Measurements from ENCODE around the gene CLASRP. TPM values are rescaled to one million over a fixed set of nuclear protein-coding genes. Genes with fewer than 3 reads are reported as not detected.

CLASRP gene
- total RNA-seq, 1 donor from 2014 or later = 172 TPM

DNA sequence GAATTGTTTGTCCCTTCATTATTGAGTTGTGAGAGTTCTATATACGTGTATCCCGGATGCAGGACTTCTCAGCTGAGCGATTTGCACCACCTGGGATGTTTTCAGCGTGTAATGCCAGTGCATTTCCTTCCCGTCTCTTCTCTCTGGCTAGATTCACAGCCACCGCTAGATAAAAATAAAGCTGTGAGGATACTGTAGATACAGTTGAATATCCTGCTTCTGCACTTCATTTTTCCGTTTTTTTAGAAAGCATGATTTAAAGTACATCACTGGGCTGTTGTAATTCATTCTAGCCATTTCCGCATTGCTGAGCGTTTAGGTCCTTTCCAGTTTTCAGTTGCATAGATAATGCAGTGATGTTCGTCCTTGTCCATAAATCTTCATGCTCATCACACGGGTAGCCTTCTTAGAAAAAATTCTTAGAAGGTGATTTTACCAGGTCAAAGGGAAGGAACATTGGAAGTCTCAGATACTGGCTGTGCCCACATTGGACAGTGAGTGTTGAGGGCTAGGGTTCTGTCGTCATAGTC lies 68.8 kb downstream of the CLASRP start:
- H3K36me3 Mint-ChIP-seq (ENCODE audit: low read depth) = no peaks in the 10 kb centered on the region
- H3K27ac Mint-ChIP-seq = peak overlapping the region; percentile 30
- peaks cover 73% of the 10 kb centered on the region for H3K4me1 Mint-ChIP-seq
- intact Hi-C loops (cut with micrococcal nuclease) = no loop called here
- no peaks in the 10 kb centered on the region for H3K27me3 Mint-ChIP-seq
- H3K9me3 Mint-ChIP-seq = no peaks in the 10 kb centered on the region
- ATAC-seq (ENCODE audit: low read depth) (no peak), DNase-seq (no peak)
- POLR2A ChIA-PET = interaction anchor here (0.6 kb wide), 2 partner anchors 84 to 569 kb away, joined by 4 to 14 read pairs; no protein-coding TSS in a partner anchor
- TF ChIP-seq, protein P1, sequence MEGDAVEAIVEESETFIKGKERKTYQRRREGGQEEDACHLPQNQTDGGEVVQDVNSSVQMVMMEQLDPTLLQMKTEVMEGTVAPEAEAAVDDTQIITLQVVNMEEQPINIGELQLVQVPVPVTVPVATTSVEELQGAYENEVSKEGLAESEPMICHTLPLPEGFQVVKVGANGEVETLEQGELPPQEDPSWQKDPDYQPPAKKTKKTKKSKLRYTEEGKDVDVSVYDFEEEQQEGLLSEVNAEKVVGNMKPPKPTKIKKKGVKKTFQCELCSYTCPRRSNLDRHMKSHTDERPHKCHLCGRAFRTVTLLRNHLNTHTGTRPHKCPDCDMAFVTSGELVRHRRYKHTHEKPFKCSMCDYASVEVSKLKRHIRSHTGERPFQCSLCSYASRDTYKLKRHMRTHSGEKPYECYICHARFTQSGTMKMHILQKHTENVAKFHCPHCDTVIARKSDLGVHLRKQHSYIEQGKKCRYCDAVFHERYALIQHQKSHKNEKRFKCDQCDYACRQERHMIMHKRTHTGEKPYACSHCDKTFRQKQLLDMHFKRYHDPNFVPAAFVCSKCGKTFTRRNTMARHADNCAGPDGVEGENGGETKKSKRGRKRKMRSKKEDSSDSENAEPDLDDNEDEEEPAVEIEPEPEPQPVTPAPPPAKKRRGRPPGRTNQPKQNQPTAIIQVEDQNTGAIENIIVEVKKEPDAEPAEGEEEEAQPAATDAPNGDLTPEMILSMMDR (IDR thresholded peaks at IDR 0.05) = no peak
- CTCF ChIA-PET = no interaction called here
- no peak overlapping the region for H3K4me3 Mint-ChIP-seq

DNA sequence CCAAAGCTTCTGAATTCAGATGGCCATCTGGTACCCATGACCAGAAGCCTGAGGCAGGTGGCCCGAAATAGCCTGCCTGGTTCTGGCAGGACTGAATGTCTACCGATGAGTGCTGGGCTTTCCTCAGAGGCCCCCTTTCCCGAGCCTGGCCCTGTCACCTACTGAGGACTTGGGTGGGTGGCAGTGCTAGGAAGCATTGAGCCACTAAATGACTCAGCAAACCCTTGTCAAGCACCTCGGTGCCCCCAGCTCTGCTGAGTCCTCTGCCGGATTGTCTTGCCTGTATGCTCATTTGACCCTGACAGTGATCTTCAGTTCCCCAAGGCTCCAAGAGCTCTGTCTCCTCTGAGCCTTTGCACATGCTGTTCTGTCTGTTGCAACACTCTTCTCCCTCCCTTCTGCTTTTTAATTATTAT lies 72.0 kb downstream of the CLASRP start:
- H3K36me3 Mint-ChIP-seq (ENCODE audit: low read depth) = no peaks in the 10 kb centered on the region
- H3K4me1 Mint-ChIP-seq = peaks cover 60% of the 10 kb centered on the region
- no peaks in the 10 kb centered on the region for H3K9me3 Mint-ChIP-seq
- TF ChIP-seq, protein P1 (IDR thresholded peaks at IDR 0.05) = no peak
- intact Hi-C loops (cut with micrococcal nuclease) = no loop called here
- H3K27me3 Mint-ChIP-seq = no peaks in the 10 kb centered on the region
- POLR2A ChIA-PET = interaction anchor here (1.2 kb wide), 2 partner anchors 18 to 19 kb away, joined by 3 read pairs; no protein-coding TSS in a partner anchor
- no peak overlapping the region for H3K4me3 Mint-ChIP-seq
- CTCF ChIA-PET = no interaction called here
- ATAC-seq (ENCODE audit: low read depth) (peak; percentile 54), DNase-seq (no peak)
- no peak overlapping the region for H3K27ac Mint-ChIP-seq

DNA sequence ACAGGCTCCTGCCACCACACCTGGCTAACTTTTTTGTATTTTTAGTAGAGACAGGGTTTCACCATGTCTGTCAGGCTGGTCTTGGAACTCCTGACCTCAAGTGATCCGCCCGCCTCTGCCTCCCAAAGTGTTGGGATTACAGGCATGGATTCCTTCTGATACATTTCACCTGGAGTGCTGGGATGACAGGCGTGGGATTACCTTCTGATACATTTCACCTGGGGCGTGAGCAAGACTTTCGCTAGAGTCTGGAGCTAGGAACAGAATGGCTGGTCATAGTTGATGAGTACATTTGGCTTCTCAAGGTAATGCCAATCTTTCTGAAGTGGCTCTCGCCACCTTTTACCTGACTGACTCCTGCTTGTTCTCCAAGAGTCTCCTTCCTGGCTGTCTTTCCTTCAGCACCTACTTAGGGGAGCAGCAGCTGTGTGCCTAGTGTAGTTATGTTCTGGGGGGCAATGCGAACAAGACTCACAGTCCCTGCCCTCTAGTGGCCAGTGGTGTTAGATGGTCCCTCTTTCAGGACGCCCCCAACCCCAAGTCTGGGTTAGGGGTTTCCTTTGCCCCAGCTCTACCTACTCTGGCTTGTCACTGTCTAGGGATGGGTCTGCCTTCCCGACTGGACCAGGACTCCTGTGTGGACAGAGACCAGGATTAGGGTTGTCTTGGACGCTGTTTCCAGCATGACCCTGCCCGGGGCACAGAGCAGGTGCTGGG lies 73.4 kb downstream of the CLASRP start:
- DNase-seq (no peak), ATAC-seq (ENCODE audit: low read depth) (no peak)
- CTCF ChIA-PET = interaction anchor here (1.5 kb wide), 1 partner anchor 9 kb away, joined by 4 read pairs; no protein-coding TSS in a partner anchor
- Mint-ChIP-seq H3K27me3 (no peaks in the 10 kb centered on the region), H3K27ac (no peak overlapping the region), H3K36me3 (ENCODE audit: low read depth) (no peaks in the 10 kb centered on the region), H3K4me3 (no peak overlapping the region), H3K9me3 (no peaks in the 10 kb centered on the region), H3K4me1 (peaks cover 64% of the 10 kb centered on the region)
- intact Hi-C loops (cut with micrococcal nuclease) = no loop called here
- POLR2A ChIA-PET = interaction anchor here (0.6 kb wide), 1 partner anchor 19 kb away, joined by 3 read pairs; the partner anchor contains the start of gene PPP1R37
- TF ChIP-seq, protein P1 (IDR thresholded peaks at IDR 0.05) = no peak

DNA sequence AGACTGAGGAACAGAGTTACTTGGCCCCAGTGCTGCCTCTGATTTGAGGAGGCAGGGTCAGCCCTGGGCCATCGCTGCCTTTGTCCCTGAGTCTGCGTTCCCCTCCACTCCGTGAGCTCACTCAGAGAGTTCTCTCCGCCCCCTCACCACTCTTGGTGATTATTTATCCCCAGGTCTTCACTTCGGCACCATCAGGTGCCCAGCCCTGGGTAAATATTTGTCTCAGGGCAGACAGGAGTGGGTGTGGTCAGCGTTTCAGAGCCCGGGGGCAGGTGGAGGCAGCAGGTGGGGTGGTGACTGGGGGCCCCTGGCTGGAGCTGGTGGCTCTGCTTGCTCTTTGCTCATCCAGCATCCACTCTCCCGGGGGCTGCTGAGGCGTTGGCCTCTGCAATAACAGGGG lies 74.8 kb downstream of the CLASRP start:
- ChIA-PET CTCF (no interaction called here), POLR2A (no interaction called here)
- no peak overlapping the region for H3K4me3 Mint-ChIP-seq
- H3K27me3 Mint-ChIP-seq = no peaks in the 10 kb centered on the region
- TF ChIP-seq, protein P1 (IDR thresholded peaks at IDR 0.05) = no peak
- H3K36me3 Mint-ChIP-seq (ENCODE audit: low read depth) = no peaks in the 10 kb centered on the region
- intact Hi-C loops (cut with micrococcal nuclease) = no loop called here
- no peaks in the 10 kb centered on the region for H3K9me3 Mint-ChIP-seq
- H3K4me1 Mint-ChIP-seq = peaks cover 66% of the 10 kb centered on the region
- H3K27ac Mint-ChIP-seq = no peak overlapping the region
- DNase-seq = no peak
- ATAC-seq (ENCODE audit: low read depth) = no peak

DNA sequence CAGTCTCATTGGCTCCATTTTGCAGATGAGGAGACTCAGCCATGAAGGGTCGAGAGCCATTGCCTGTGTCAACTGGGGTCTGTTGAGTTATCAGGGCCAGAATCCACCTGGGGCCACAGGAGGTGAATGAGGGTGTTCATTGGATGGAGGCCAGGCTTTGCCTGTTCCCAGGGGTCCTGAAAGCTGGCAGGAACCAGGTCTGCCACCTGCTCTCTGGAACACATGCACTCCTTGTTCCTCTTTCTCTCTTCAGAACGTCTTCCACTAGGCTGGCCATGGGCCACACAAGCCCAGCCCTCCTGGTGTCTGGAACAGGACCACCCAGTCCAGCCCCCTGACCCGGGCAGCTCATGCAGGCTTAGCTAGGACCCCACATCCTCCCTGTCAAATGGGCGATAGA lies 75.3 kb downstream of the CLASRP start:
- H3K27me3 Mint-ChIP-seq = no peaks in the 10 kb centered on the region
- H3K9me3 Mint-ChIP-seq = no peaks in the 10 kb centered on the region
- ChIA-PET CTCF (no interaction called here), POLR2A (interaction anchor here (1.0 kb wide), 1 partner anchor 22 kb away, joined by 4 read pairs; no protein-coding TSS in a partner anchor)
- no peak for DNase-seq
- TF ChIP-seq, protein P1 (IDR thresholded peaks at IDR 0.05) = no peak
- no peak overlapping the region for H3K4me3 Mint-ChIP-seq
- H3K4me1 Mint-ChIP-seq = peaks cover 67% of the 10 kb centered on the region
- ATAC-seq (ENCODE audit: low read depth) = no peak
- no peaks in the 10 kb centered on the region for H3K36me3 Mint-ChIP-seq (ENCODE audit: low read depth)
- no peak overlapping the region for H3K27ac Mint-ChIP-seq
- intact Hi-C loops (cut with micrococcal nuclease) = no loop called here

All from activated B cell treated with CpG ODN at 0.5 μM for 24 hours (primary cell).